ENCODE measurements around the gene POLD1. TPM values are rescaled to one million over a fixed set of nuclear protein-coding genes. Genes with fewer than 3 reads are reported as not detected.
"Not testable (repeated sequence)": the region's sequence is repeated elsewhere in the genome, so short reads cannot be mapped to it uniquely, and the experiment has no call there.

The POLD1 gene
- total RNA-seq, 1 donor from 2014 or later: 12.6 TPM

DNA sequence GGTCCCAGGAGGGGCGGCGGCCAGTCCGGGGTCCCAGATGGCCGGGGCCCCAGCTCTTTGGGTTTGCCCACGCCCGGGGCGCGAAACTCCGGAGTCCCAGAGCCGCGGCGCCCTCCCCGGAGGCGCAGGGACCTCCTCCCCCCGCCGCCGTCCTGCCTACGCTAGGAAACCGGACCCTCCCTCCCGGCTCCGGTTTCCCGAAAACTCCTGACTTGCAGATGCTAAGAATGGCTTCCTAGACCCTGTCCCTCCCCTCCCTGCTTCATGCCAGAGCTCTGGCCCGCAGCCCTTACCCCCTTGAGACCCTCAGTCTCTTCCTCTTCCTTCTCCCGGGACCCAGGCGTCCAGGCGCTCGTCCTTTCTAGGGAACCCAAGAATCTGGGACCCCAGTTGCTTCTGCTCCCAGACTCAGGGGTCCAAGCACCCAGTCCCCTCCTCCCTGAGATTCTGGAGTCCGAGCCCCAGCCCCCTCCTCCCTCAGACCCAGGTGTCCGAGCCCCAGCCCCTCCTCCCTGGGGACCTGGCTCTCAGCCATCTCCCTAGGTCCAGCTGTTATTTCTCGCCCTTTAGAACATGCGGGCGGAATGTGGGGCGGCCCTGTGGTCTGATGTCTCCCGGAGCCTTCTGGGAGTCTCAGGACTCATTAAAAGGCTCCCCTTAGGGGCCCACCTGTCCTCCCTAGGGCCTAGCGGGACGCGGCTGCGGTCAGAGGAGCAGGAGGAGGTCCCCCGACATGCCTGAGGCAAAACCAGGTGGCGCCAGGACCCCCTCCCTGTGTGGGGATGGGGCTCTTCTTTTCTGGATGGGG lies 48.3 kb downstream of the POLD1 start, which contains the start of gene MYBPC2:
Gene MYBPC2, plus strand, starts transcription at position 672 of the 808 bp plus-strand sequence. Its CDS starts 62 bp downstream, at position 734.
- no peak for FAIRE-seq
- DNase-seq (ENCODE audit: low spot score in 2 of 2): no peak

GRCh38 chr19:50433201-50434180 lies 49.3 kb downstream of the POLD1 start:
- DNase-seq (ENCODE audit: low spot score in 2 of 2): no peak
- no peak for FAIRE-seq

- FAIRE-seq (no peak), DNase-seq (ENCODE audit: low spot score in 2 of 2) (no peak)
These were observed 50.4 kb downstream of the POLD1 start for GRCh38 chr19:50434525-50434924.

DNA sequence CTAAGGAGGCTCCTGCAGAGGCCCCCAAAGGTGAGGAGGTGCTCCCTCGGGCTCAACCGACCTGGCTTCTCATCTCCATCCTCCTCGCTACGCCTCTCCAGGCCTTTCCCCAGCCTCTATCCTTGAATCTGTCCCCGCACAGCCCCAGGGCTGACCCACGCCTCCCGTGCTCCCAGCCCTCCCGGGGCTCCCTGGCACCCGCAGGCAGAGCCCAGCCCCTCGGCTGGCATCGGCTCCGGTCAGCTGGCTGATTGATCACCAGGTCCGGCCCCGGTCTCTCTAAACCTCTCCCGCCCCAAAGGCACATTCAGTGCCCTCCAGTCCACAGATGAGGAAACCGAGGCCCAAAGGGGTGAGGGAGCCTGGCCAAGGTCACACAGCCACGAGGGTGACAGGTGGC lies 51.1 kb downstream of the POLD1 start:
- FAIRE-seq: no peak
- DNase-seq (ENCODE audit: low spot score in 2 of 2): no peak

DNA sequence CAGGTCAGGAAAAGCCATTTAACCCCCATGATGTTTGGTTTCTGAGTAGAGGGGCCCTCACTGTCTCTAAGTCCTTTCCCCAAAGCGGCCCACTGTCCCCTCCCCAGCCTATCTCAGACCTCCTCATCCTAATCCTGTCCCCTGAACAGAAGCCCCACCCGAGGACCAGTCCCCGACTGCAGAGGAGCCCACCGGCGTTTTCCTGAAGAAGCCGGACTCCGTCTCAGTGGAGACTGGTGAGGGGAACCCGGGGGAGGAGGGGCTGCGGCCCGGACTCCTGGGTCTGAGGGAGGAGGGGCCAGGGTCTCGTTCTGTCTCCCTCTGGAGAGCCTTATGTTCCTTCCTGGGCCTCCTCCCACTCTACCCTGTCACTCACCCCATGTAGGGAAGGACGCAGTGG lies 51.5 kb downstream of the POLD1 start:
- DNase-seq (ENCODE audit: low spot score in 2 of 2): no peak

DNA sequence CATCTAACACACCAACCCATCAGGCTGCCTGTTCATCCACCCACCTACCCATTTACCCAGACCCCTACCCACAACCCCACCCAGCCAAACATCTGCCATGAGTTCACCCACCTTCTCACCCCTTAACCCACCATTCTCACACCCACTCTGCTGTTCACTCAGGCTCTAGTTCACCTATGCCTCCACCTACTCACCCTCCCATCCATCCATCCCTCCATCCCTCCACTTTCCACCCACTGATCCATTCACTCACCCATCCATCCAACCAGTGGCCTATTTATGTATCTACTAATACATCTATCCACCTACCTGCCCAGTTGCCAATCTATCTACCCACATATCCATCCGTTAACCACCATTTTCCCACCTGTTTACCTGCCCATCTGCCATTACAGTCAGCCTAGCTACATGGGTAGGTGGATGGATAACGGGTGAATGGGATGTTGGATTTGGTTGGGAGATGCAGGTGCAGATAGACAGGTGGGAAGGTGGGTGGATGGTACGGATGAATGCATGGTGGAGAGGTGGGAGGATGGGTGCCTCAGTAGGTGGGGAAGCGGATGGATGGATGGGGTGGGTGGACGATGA lies 53.8 kb downstream of the POLD1 start:
- FAIRE-seq: no peak
- no peak for DNase-seq (ENCODE audit: low spot score in 2 of 2)

More for the DNA sequence above, 51.5 kb downstream of the POLD1 start:
- no peak for FAIRE-seq

GRCh38 chr19:50439130-50439529 lies 55.0 kb downstream of the POLD1 start:
- not testable (repeated sequence) for DNase-seq (ENCODE audit: low spot score in 2 of 2); FAIRE-seq

- FAIRE-seq: no peak
- no peak for DNase-seq (ENCODE audit: low spot score in 2 of 2)
These were observed 59.9 kb downstream of the POLD1 start for GRCh38 chr19:50444059-50444458.

GRCh38 chr19:50447053-50447452 lies 62.9 kb downstream of the POLD1 start:
- DNase-seq (ENCODE audit: low spot score in 2 of 2) (no peak), FAIRE-seq (no peak)

GRCh38 chr19:50447750-50448149 lies 63.6 kb downstream of the POLD1 start:
- DNase-seq (ENCODE audit: low spot score in 2 of 2): no peak
- no peak for FAIRE-seq

DNA sequence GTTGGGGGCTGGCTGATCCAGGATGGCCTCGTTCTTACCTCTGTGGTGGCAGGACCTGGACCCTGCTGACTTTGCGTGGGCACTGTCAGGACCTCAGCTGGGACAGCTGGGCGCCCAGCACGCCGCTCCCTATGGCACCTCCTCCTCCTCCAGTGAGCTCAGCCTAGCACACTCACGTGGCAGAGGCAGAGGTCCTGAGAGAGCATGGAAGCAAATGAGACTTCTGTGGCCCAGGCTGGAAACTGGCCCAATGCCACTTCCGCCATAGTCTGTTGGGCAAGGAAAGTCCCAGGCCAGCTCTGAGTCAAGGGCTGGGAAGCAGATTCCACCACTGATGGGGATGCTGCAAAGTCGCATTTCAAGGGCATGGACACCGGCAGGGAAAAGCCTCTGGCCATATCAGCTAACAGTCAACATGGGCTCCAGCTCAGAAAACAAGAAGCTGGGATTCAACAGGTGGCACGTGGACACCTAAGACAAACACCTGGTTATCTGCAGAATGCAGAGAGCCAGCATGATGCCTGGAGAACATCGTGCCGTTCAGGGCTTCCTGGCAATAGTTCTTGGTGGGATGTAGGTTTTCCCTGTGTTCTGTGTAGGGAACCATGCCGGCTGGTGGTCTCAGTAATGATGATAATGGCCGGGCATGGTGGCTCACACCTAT lies 65.2 kb downstream of the POLD1 start:
- DNase-seq (ENCODE audit: low spot score in 2 of 2): no peak
- no peak for FAIRE-seq

DNA sequence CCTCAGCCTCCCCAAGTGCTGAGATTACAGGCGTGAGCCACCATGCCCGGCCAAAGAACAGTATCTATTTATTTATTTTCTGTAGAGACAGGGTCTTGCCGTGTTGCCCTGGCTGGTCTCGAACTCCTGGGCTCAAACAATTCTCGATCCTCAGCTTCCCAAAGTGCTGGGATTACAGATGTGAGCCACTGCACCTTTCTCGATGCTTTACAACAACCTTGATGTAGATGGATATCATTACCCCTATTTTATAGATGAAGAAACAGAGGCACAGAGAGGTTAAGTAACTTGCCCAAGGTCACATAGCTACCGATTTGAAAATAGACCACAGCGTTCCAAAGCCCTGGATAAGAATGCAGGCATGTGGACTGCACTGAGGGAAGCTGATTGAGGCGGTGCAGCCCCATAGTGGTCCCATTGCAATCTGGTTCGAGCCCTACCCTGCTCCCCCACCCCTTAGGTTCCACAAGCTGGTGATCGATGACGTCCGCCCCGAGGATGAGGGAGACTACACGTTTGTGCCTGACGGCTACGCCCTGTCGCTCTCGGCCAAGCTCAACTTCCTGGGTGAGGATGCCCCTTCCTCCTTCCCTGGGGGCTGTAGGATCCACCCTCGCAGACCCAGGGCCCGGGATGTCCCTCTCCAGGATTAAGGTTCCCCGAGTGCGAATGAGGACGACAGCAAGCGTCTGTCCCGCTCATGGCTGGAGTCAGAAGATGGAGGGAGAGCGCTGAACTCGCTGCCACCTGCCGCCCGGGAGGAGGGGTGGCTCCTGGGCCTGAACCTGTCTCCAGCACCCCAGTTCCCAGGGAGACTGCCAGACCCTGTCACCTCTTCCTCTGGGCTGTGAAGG lies 66.4 kb downstream of the POLD1 start:
- no peak for FAIRE-seq
- no peak for DNase-seq (ENCODE audit: low spot score in 2 of 2)

DNA sequence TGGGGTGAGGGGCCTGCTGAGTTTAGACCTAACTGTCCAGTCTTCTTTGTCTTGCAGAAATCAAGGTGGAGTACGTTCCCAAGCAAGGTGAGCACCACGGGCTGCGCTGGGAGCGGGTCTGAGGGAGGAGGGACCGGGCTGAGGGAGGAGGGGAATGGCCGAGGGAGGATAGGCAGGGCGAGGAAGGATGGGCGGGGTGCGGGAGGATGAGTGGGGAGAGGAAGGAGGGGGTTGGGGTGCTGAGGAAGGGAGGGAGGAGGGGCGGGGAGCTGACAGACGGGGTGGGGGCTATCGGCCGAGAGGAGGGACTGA lies 67.0 kb downstream of the POLD1 start:
- no peak for FAIRE-seq

DNA sequence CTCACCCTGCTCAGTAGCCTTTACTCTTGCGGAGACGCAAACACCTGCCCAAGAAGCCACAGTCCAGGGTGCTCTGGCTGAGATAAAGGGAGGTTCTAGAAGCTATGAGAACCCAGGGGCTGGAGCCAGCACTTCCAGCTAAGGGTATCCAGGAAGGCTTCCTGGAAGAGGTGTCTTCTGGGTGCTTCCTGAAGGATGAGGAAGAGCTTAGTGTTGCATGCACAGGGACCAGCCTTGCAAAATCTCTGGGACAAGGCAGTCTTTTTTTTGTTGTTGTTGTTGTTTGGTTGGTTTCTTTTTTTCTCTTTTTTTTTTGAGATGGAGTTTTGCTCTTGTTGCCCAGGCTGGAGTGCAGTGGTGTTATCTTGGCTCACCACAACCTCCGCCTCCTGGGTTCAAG lies 69.1 kb downstream of the POLD1 start:
- DNase-seq (ENCODE audit: low spot score in 2 of 2): no peak
- FAIRE-seq: no peak

More for the DNA sequence above, 67.0 kb downstream of the POLD1 start:
- DNase-seq (ENCODE audit: low spot score in 2 of 2): no peak

GRCh38 chr19:50455992-50456391 lies 71.8 kb downstream of the POLD1 start:
- DNase-seq (ENCODE audit: low spot score in 2 of 2) (no peak), FAIRE-seq (no peak)

DNA sequence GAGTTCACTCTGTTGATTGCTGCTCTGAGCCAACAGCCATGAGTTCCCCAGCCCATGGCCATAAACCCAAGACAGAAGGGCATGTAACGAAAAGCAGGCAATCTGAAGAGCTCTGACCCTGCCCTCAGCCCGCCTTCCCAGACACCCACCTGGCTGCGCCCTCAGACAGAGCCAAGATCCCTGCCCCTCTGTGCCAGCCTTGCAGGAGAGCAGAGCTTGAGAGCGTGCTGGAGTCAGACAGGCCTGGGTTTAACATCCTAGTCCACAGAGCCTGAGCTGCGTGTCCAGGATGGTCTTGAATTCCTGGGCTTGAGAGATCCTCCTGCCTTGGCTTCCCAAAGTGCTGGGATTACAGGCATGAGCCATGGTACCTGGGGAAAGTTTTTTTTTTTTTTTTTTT lies 73.2 kb downstream of the POLD1 start:
- DNase-seq (ENCODE audit: low spot score in 2 of 2): no peak
- FAIRE-seq: no peak

DNA sequence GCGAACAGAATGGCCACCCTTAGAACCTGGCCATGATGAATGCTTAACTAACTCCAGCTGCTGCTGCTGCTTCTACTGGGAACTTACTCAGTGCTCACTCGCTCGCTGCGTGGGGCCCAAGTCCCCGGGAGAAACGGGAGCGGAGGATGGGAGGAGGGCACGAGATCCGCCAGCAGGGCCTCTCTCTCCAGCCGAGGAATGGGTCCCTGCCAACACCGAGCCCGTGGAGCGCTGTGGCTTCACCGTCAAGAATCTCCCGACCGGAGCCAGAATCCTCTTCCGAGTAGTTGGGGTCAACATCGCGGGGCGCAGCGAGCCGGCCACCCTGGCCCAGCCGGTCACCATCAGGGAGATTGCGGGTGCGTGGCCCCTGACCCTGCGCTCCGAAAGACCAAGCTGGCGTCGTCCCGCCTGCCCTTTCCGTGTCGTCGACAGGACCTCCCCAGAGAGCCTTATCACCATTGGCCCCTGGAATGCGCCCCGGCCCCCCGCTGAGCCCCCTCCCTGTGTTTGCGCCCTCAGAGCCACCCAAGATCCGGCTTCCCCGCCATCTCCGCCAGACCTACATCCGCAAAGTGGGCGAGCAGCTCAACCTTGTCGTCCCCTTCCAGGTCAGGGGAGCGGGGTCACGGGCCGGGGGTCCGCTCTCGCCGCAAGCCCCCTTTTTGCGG lies 74.4 kb downstream of the POLD1 start:
- no peak for FAIRE-seq

GRCh38 chr19:50459067-50459456 lies 74.9 kb downstream of the POLD1 start:
- no peak for DNase-seq (ENCODE audit: low spot score in 2 of 2)
- no peak for FAIRE-seq

More for the DNA sequence above, 74.4 kb downstream of the POLD1 start:
- no peak for DNase-seq (ENCODE audit: low spot score in 2 of 2)

DNA sequence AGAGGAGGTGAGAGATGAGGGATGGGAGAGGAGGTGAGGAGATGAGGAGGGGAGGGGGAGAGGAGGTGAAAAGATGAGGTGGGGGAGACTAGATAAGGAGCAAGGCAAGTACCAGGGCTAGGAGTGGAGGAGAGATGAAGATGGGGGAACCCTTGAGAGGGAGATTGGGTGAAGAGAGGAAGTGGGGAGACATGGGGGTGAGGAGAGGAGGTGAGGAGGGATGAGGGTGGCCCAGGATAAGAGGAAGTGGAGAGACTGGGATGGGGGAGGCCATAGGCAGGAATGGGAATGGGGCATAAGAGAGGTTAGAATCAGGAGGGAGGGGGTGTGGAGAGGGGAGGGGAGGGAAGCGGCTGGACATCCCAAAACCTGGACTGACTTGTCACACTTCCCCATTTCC lies 75.5 kb downstream of the POLD1 start:
- DNase-seq (ENCODE audit: low spot score in 2 of 2): no peak
- FAIRE-seq: no peak

Data from frontal cortex (tissue), 4 donors.